HG02943 (cell line): ENCODE results near the gene PPP1R37.

Experiments
- ATAC-seq: cut with Tn5 transposase; IDR thresholded peaks from one replicate; pipeline ENCODE4 v1.9.1; 2021; ENCODE audit warnings: mild to moderate bottlenecking, low read depth, moderate library complexity; ENCODE audit not compliant: unreplicated experiment

PPP1R37 gene

GRCh38 chr19:45179892-45180370 is 87.0 kb downstream of the PPP1R37 start:
- no peak for ATAC-seq

GRCh38 chr19:45180936-45181335 is 88.0 kb downstream of the PPP1R37 start:
- ATAC-seq = no peak

DNA sequence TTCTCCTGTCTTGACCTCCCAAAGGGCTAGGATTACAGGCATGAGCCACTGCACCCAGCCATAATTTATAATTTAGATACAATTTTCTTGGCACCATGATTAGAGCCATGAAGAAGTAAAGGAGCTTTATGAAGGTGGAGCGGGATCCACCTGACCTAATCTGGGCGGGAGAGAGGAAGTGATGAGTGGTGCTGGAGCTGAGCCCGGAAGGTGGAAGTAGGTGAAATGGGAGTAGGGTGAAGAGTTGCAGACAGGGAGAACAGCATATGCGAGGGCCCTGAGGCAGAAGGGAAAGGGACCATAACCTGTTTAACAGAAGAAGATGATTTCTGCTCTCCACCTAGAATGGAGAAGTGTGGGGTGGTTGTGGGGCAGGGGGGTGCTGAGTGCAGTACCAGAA is 89.8 kb downstream of the PPP1R37 start:
- no peak for ATAC-seq

GRCh38 chr19:45184115-45184514 is 91.1 kb downstream of the PPP1R37 start:
- ATAC-seq = no peak

DNA sequence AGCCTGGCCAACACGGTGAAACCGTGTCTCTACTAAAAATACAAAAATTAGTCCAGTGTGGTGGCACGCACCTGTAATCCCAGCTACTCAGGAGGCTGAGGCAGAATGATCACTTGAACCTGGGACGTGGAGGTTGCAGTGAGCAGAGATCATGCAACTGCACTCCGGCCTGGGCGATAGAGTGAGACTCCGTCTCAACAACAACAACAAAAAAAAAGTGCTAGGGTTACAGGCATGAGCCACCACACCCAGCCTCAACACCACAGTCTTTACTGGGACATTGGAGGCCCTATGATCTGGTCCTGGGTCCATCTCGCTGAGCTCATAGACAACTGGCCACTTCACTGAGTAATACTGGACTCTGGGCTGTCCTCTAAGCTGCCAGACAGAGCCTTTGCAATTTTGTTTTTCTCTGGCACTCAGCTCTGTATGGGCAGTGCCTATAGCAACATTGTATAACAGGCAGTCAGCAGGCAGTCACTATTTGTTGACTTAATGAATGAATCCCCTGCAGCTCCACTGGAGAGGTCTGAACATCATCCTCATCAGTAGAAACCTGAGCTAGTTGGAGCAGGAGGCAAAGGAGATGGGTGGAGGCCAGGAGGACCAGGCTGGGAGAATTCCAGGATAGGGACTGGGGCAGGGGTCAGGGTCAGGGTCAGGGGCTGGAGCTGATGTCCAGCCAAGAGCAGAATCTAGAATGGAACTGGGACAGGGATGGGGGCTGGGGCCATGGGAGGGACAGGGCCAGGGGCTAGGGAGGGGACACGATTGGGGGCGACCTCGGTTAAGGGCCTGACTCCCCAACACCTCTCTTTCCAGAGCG is 93.7 kb downstream of the PPP1R37 start:
- ATAC-seq = no peak

DNA sequence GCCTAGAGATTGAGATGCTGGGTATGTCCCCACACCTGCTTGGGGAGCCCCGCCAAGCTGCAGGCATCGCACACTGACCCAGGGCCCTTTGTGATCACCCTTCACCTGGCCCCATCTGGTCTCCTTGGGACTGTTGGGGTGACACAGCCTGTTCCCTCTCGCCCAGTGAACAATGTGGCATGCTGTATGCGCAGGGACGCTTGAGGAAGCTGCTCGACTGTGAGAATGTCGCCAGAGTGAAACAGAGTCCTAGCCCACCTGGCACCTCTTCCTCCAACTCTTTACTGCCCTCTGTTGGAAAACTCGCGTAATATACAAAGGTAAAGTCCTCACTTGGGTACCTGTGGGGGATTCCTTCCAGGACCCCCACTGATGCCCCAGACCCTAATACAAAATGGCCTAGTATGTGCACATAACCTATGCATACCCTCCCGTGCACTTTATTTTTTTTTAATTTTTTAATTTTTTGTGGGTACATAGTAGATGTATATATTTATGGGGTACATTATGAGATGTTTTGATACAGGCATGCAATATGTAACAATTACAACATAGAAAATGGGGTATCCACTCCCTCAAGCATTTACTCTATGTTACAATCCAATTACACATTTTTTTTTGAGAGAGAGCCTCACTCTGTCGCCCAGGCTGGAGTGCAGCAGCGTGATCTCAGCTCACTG is 94.6 kb downstream of the PPP1R37 start:
- ATAC-seq = no peak

DNA sequence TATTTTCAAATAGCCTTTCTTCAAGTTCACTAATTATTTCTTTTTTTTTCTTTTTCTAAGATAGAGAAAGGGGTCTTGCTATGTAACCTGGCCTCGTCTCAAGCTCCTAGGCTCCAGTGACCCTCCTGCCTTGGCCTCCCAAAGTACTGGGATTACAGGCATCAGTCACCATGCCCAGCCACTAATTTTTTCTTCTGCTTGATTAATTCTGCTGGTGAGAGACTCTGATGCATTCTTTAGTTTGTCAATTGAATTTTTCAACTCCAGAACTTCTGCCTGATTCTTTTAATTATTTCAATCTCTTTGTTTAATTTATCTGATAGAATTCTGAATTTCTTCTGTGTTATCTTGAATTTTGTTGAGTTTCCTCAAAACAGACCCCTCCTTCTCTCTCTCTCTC is 97.0 kb downstream of the PPP1R37 start:
- ATAC-seq = no peak

GRCh38 chr19:45191375-45191774 is 98.4 kb downstream of the PPP1R37 start:
- no peak for ATAC-seq

GRCh38 chr19:45195764-45196163 is 102.8 kb downstream of the PPP1R37 start:
- ATAC-seq = no peak
